Left cardiac atrium (tissue), 4 donors: ENCODE measurements around the gene CPED1. TPM values are rescaled to one million over a fixed set of nuclear protein-coding genes. Genes with fewer than 3 reads are reported as not detected.
"Not testable (repeated sequence)": the region's sequence is repeated elsewhere in the genome, so short reads cannot be mapped to it uniquely, and the experiment has no call there.

Experiments
- ATAC-seq, 2 donors: fragments of 200-7000 bp; cut with Tn5 transposase; one replicate each; pipeline ENCODE4 v1.9.1; 2020; ENCODE audit warnings: mild to moderate bottlenecking in 2 of 2, moderate library complexity in 2 of 2
- DNase-seq: peaks from one replicate; pipeline ENCODE4 v3.0.0-alpha.2; 2020
- intact Hi-C, 2 donors: fragments of 100-400 bp; cut with DNase I; formaldehyde crosslinking; loops; one replicate each; pipeline versions ENCODE4 v1.14.1 to v1.15.1; 2022 to 2023
- total RNA-seq, 2 donors: library from RNA; stranded (reverse); fragmentation: NEBNext Ultra II Directional; extraction: Animal tissue kit (Norgen Biotek cat#: 25700); gene quantifications; one replicate each; pipeline ENCODE4 v1.2.1, GENCODE V29; 2021
- donor health status: DM: no; HTN: yes; CAD: no.
- donor health status: DM: no; HTN: yes; CAD: no; lungs with severe emphysema.
- donor health status: DM: yes; HTN: yes; CAD: no.
- donor health status: Dilated cardiomyopathy.

CPED1 gene
- total RNA-seq, 2 donors from 2014 or later = 19.2 to 27.0 TPM

DNA sequence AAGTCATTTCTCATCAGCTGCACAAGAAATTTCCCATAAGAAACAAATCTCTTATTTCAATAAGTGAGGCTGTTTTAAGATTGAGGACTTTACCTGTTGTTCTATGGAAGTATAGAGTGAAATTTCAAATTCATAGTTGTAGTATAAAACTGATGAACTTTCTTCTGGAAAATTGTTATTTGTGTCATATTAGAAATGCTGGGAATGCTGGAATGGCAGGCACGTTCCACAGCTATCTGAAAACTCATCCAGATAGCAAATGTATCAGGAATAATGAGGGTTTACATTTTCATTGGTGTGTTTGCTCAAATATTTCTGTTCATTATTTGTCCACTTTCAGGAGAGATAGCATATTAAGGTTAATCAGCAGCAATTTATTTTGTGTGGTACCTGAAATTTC lies 40.8 kb downstream of the CPED1 start:
- DNase-seq (no peak), ATAC-seq (no peak)
- intact Hi-C loops = no loop called here

- no peak for DNase-seq
- ATAC-seq = no peak
- intact Hi-C loops = no loop called here
Observed at GRCh38 chr7:121030308-121030707, 41.8 kb downstream of the CPED1 start.

GRCh38 chr7:121032645-121033460 lies 44.3 kb downstream of the CPED1 start:
- DNase-seq = no peak
- ATAC-seq = peak in 1 of 2 donors; percentile 32
- intact Hi-C loops = no loop called here

DNA sequence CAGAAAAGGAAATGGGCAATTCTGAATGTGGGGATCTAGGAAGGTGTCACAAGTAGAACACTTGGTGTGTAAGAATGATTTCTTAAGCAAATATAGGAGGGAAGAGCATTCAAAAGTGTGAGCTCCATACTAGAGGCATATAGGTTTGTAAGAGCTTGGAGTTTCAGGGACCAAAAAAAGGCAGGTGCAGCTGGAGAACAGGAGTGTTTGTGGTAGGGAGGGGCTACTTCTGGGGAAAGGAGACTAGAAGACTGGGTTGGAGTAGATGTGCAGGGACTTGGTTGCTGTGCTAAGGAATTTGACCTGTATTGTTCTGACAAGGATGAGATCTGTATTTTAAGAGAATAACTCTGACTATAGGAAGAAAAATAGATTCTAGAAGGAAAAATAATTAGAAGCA lies 46.4 kb downstream of the CPED1 start:
- intact Hi-C loops = no loop called here
- DNase-seq = no peak
- no peak for ATAC-seq

GRCh38 chr7:121036776-121037175 lies 48.3 kb downstream of the CPED1 start:
- ATAC-seq, DNase-seq, intact Hi-C loops: not testable (repeated sequence)

DNA sequence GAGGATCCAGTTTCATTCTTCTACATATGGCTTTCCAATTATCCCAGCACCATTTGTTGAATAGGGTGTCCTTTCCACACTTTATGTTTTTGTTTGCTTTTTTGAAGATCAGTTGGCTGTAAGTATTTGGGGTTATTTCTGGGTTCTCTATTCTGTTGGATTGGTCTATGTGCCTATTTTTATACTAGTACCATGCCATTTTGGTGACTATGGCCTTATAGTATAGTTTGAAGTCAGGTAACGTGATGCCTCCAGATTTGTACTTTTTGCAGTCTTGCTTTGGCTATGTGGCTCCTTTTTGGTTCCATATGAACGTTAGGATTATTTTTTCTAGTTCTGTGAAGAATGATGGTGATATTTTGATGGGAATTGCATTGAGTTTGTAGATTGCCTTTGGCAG lies 48.8 kb downstream of the CPED1 start:
- DNase-seq, intact Hi-C loops, ATAC-seq: not testable (repeated sequence)

DNA sequence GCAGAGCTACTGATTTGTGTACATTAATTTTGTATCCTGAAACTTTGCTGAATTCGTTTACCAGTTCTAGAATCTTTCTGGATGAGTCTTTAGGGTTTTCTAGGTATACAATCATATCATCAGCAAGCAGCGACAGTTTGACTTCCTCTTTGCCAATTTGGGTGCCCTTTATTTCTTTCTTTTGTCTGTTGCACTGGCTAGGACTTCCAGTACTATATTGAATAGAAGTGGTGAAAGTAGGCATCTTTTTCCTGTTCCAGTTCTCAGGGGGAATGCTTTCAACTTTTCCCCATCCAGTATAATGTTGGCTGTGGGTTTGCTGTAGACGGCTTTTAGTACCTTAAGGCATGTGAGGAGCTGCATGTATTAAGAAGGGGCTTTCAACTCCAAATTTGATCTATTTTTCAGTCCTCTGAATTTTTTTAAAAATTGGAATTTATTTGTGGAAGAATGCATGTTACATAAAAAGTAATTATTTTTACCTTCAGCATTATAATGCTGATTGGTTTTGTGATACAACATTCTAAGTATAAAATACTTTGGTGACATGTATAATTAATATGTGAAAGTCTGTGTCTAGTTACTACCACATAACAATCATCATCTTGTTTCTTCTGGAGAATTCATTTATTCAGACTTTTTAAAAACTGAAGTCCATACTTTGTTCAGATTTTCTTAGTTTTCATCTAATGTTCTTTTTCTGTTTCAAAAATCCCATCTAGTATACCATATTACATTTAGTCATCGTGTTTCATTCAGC lies 49.6 kb downstream of the CPED1 start:
- intact Hi-C loops = no loop called here
- DNase-seq (no peak), ATAC-seq (no peak)

DNA sequence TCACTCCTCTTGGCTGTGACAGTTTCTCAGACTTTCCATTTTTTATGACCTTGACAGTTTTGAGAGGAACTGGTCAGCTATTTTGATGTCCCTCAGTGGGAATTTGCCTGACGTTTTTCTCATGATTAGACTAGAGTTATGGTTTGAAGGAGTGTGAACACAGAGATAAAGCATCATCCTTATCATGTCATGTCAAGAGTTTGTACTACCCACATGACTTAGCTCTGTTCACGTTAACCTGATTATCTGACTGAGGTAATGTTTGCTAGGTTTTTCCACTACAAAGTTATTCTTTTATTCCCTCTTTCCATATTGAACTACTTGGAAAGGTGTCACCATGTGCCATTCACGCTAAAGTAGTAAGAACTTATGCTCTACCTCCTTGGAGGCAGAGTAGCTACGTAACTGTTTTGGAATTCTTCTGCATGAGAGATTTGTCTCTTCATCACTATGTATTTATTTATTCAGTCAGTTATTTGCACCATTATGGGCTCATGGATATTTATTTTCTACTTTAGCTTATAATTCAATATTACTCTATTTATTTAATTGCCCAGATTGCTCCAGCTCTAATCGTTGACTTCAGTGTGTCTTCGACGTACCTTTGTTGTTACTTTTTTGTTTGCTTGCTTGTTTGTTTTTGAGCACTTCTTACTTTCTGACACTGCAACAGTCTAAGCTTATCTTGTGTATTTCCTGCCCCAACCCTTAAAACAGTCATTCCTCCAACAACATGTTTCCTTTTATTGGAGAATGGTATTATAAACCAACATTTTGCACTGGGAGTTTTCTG lies 50.4 kb downstream of the CPED1 start:
- DNase-seq (no peak), ATAC-seq (peak in 1 of 2 donors; percentile 51)
- intact Hi-C loops = no loop called here

- no peak for DNase-seq
- intact Hi-C loops = no loop called here
- ATAC-seq = no peak
Observed at GRCh38 chr7:121039510-121039822, 51.0 kb downstream of the CPED1 start.

GRCh38 chr7:121039994-121040393 lies 51.5 kb downstream of the CPED1 start:
- no peak for ATAC-seq
- intact Hi-C loops = no loop called here
- DNase-seq = no peak

- DNase-seq (no peak), ATAC-seq (no peak)
- intact Hi-C loops = no loop called here
Observed at GRCh38 chr7:121041516-121042148, 53.1 kb downstream of the CPED1 start.

GRCh38 chr7:121042195-121042594 lies 53.7 kb downstream of the CPED1 start:
- intact Hi-C loops = no loop called here
- ATAC-seq (no peak), DNase-seq (no peak)

DNA sequence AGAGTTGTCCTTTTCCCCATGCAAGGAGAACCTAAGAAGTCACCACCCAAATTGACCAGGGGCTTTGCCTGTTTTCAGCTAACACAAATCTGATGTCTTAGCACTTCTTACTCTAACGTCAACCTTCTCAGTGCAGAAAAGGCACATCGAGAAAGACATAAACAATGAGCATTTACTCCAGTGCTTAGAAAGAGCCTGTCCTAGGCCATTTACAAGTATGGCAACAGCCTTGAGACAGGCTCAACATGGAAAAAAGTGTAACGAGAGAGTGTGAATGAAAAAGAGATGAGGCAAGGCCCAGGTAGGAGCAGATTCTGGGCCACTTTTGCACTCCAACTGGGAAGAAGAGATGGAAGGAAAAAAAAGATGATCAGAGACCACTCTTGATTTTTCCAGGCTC lies 54.4 kb downstream of the CPED1 start:
- ATAC-seq = no peak
- intact Hi-C loops = no loop called here
- DNase-seq = no peak

DNA sequence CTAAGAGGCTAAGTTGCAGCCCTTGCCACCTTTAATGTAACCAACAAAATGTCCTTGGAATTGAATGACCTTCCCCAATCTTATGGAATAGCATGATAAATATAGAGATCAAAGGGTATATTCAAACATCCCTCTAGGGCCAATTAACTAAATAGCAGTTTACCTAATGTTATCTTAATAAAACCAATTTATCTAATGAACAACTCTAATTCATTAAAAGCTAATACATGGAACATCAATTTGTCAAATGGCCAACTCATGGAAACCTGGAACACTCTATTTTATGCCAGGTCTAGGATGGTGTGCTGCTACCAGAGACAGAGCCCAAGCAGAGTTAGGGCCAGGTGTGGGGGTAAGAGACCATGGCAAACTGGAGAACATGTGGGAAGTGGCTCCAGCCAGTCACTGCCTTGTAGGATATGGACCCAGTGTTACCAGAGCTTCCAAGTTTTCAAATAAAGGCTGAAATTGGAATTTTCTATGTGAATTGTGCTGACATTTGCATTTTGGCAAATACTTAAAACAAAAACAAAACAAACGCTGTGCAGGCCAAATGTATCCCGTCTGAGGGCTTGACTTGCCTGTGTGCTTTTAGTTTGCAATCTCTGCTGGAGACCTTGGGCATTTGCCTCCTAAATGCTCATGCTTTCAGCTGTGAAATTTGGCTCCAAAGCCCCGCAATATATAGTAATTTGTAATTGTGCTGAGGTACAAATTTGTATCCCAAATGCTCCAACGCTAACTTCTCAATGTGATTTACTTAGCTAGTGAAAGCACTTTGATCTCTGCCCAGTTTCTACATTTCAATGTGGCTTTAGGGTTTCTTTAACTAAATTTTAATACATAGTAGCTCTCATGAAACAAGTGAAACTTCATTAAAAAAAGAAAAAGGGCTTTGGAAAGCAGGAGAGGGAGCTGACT lies 55.1 kb downstream of the CPED1 start:
- ATAC-seq = no peak
- DNase-seq = no peak
- intact Hi-C loops = no loop called here

DNA sequence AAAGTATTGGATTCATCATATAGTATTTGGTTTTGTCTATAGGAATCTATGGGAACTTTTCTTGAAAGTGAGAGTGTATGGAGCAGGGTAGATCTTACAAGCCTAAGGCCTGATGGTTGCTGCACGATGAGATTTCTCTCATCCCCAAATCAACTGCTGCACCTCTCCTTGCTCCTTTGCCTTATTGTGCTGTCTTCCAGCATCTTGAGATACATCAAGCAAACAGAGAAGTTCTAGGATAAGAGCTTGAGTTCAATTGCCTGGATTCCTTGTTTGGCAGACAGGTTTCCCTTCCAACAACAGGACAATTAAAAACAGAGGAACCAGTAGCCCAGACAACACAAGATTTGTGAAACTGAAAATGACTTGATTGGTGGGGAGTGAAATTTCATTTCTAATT lies 56.6 kb downstream of the CPED1 start:
- ATAC-seq (no peak), DNase-seq (no peak)
- intact Hi-C loops = no loop called here

DNA sequence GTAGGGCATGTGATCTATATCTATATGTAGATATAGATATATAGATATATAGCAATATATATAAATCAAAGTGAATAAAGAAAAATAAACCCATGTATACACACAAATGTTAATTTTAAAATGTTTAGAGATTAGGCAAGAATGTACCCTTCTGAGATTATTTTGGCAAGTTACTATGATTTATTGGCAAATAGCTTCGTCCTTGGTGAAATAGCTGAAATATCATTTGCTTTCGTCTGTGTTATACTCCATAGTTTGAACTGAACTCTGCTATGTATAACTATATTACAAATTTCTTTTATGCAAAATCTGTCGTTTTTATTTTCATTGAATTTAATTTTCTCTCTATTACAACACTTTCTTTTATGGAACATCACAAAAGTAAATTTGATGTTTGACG lies 57.5 kb downstream of the CPED1 start:
- intact Hi-C loops = no loop called here
- ATAC-seq (no peak), DNase-seq (no peak)

DNA sequence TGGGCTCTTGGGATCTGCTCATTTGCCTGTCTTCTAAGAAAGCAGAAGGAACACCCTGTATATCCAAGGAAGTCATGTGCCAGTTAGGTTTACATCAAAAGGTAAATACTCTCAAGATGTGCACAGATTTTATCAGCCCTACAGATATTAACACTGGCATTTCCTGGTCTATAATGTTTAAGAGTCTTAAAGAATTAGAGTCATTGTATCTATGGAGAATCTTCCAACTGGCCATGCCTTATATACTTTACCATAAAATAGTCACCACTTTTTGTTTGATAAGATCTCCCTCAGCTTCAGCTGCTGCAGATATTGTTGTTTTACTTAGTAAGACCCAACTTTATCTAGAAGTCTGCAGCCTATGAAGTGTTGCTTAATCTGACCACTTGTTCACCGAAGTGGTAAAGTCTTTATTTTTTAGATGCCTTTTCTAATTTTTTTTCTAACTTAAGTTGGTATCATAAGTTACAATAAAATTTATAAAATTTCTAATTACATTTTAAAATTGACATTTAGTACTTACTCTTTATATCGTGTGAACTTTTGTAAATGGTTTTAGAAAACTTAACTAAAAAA lies 58.5 kb downstream of the CPED1 start:
- no peak for ATAC-seq
- DNase-seq = no peak
- intact Hi-C loops = no loop called here

GRCh38 chr7:121048195-121048594 lies 59.7 kb downstream of the CPED1 start:
- DNase-seq = no peak
- ATAC-seq = no peak
- intact Hi-C loops = no loop called here
